Measurements from ENCODE around the gene MAP2K2.

Gene MAP2K2

GRCh38 chr19:4042064-4042730 lies 81.7 kb downstream of the MAP2K2 start:
- no peak for DNase-seq

All from stimulated activated CD4-positive, alpha-beta T cell treated with anti-CD3 and anti-CD28 coated beads, Interleukin-4, amount 100 ng/mL, for 24 hours (primary cell).